ENCODE results near the gene NCOA3.

NCOA3 gene

DNA sequence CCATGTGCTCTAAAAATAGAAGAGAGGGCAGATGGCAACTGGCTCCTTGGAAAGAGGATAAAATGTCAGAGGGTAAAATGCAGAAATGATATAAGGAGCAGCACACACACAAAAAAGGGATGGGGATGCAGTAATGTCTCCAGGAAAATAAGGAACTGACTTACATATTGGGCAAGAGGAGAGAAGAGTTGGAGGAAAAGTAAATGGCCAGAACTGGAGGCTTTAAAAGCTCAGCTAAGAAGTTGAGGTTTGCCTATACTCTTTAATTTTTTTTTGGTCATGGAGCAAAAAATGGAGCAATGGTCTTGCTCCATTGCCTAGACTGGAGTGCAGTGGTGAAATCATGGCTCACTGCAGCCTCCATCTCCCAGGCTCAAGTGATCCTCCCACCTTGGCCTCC lies 189.9 kb downstream of the NCOA3 start:
- no peak overlapping the region for H3K9ac ChIP-seq (ENCODE audit: low read depth, low read length, poor library complexity, severe bottlenecking)
- TF ChIP-seq EZH2phosphoT487 (IDR thresholded peaks at IDR 0.05; ENCODE audit: borderline replicate concordance), result no peak
- TF ChIP-seq, protein P1, sequence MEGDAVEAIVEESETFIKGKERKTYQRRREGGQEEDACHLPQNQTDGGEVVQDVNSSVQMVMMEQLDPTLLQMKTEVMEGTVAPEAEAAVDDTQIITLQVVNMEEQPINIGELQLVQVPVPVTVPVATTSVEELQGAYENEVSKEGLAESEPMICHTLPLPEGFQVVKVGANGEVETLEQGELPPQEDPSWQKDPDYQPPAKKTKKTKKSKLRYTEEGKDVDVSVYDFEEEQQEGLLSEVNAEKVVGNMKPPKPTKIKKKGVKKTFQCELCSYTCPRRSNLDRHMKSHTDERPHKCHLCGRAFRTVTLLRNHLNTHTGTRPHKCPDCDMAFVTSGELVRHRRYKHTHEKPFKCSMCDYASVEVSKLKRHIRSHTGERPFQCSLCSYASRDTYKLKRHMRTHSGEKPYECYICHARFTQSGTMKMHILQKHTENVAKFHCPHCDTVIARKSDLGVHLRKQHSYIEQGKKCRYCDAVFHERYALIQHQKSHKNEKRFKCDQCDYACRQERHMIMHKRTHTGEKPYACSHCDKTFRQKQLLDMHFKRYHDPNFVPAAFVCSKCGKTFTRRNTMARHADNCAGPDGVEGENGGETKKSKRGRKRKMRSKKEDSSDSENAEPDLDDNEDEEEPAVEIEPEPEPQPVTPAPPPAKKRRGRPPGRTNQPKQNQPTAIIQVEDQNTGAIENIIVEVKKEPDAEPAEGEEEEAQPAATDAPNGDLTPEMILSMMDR (conservative IDR thresholded peaks at IDR 0.05; ENCODE audit: low read length), result no peak
- H3K4me1 ChIP-seq (ENCODE audit: insufficient read depth, low read length, poor library complexity, severe bottlenecking), result no peaks in the 10 kb centered on the region
- H3K4me2 ChIP-seq (ENCODE audit: low read depth, low read length, poor library complexity, severe bottlenecking), result no peak overlapping the region
- H3K79me2 ChIP-seq (ENCODE audit: insufficient read depth, low read length), result no peaks in the 10 kb centered on the region
- no peaks in the 10 kb centered on the region for H3K9me2 ChIP-seq (replicated peaks; ENCODE audit: low read depth, low read length)
- no peaks in the 10 kb centered on the region for H3K27me3 ChIP-seq (ENCODE audit: insufficient read depth, low read length, poor library complexity, severe bottlenecking)
- H3K9me3 ChIP-seq (ENCODE audit: insufficient read depth, low read depth, low read length), result peaks cover 18% of the 10 kb centered on the region
- no peak overlapping the region for H2AFZ ChIP-seq (ENCODE audit: low read length)
- H3F3A ChIP-seq (ENCODE audit: low read depth), result no peaks in the 10 kb centered on the region
- no peaks in the 10 kb centered on the region for H3K36me3 ChIP-seq (ENCODE audit: insufficient read depth, low read length)
- no peaks in the 10 kb centered on the region for H4K20me1 ChIP-seq (ENCODE audit: insufficient read depth, low read length, poor library complexity, severe bottlenecking)
- H3K4me3 ChIP-seq (ENCODE audit: low read length, poor library complexity, severe bottlenecking), result no peak overlapping the region

DNA sequence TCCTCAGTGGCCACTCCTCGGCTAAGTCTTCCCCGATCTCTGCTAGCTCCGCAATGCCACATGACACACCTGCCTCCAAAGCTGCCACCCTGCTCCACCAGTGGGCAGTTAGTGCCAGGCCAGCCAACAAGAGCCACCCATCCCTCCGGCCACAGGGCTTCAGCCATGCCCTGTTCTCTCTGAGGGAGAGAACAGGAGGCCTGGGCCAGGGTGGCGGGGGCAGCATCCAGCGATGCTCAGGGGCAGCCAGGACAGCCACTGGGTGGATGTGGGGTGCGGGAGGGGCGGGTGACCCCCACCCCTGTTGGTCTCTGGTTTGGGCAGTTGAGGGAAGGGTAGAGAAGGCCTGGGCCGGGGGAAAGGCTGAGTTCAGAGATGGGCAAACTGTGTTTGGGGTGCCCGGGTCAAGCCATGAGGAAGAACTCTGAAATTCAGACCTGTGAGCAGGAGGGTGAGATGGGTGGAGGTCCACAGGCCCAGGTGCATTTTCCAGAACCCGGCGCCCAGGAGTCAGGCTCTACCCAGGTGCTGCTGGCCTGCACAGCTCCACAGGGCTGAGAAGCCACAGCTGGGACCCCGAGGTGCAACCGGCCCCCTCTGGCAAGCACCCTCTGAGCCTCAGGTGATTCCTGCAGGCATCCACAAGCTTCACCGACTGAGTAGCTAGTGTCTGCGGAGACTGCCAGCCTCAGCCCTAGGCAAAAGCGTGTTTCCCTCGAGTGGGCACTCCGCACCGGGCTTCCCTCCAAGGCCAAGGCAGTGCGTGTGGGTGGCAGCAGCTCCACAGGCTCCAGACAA lies 192.5 kb downstream of the NCOA3 start:
- H3F3A ChIP-seq (ENCODE audit: low read depth), result no peaks in the 10 kb centered on the region
- H3K4me1 ChIP-seq (ENCODE audit: insufficient read depth, low read length, poor library complexity, severe bottlenecking), result no peaks in the 10 kb centered on the region
- TF ChIP-seq, protein P1 (conservative IDR thresholded peaks at IDR 0.05; ENCODE audit: low read length), result no peak
- no peak for TF ChIP-seq EZH2phosphoT487 (IDR thresholded peaks at IDR 0.05; ENCODE audit: borderline replicate concordance)
- H4K20me1 ChIP-seq (ENCODE audit: insufficient read depth, low read length, poor library complexity, severe bottlenecking), result no peaks in the 10 kb centered on the region
- no peaks in the 10 kb centered on the region for H3K9me2 ChIP-seq (replicated peaks; ENCODE audit: low read depth, low read length)
- H3K27me3 ChIP-seq (ENCODE audit: insufficient read depth, low read length, poor library complexity, severe bottlenecking), result no peaks in the 10 kb centered on the region
- no peak overlapping the region for H3K4me2 ChIP-seq (ENCODE audit: low read depth, low read length, poor library complexity, severe bottlenecking)
- H3K9me3 ChIP-seq (ENCODE audit: insufficient read depth, low read depth, low read length), result peaks cover 18% of the 10 kb centered on the region
- H3K4me3 ChIP-seq (ENCODE audit: low read length, poor library complexity, severe bottlenecking), result no peak overlapping the region
- no peaks in the 10 kb centered on the region for H3K79me2 ChIP-seq (ENCODE audit: insufficient read depth, low read length)
- H2AFZ ChIP-seq (ENCODE audit: low read length), result no peak overlapping the region
- H3K36me3 ChIP-seq (ENCODE audit: insufficient read depth, low read length), result no peaks in the 10 kb centered on the region
- no peak overlapping the region for H3K9ac ChIP-seq (ENCODE audit: low read depth, low read length, poor library complexity, severe bottlenecking)

DNA sequence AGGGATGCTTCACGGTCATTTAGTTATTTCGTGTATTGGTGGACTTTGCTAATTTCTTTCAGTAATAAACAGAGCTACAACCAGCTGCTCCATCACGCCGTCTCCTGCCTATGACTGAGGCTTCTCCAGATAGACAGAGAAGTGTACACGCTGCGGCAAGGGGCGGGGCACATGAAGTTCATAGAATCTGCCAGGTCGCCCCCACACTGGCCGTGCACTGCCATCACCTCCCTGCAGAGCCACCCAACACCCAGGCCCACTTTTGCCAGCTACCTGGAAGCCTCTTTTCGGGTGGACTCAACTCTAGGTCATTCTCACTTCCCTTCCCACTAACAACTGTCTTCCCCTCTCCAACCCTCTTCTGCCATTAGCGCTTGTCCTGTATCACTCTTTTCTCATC lies 195.2 kb downstream of the NCOA3 start:
- Histone ChIP-seq H2AFZ (ENCODE audit: low read length) (no peak overlapping the region), H3K9me2 (replicated peaks; ENCODE audit: low read depth, low read length) (no peaks in the 10 kb centered on the region), H3K4me2 (ENCODE audit: low read depth, low read length, poor library complexity, severe bottlenecking) (no peak overlapping the region), H3K36me3 (ENCODE audit: insufficient read depth, low read length) (no peaks in the 10 kb centered on the region), H3K27me3 (ENCODE audit: insufficient read depth, low read length, poor library complexity, severe bottlenecking) (no peaks in the 10 kb centered on the region), H3K4me1 (ENCODE audit: insufficient read depth, low read length, poor library complexity, severe bottlenecking) (no peaks in the 10 kb centered on the region), H3F3A (ENCODE audit: low read depth) (no peaks in the 10 kb centered on the region), H3K9me3 (ENCODE audit: insufficient read depth, low read depth, low read length) (peaks cover 8% of the 10 kb centered on the region; the same call in 1 of the 2 replicates), H4K20me1 (ENCODE audit: insufficient read depth, low read length, poor library complexity, severe bottlenecking) (no peaks in the 10 kb centered on the region), H3K9ac (ENCODE audit: low read depth, low read length, poor library complexity, severe bottlenecking) (no peak overlapping the region), H3K79me2 (ENCODE audit: insufficient read depth, low read length) (no peaks in the 10 kb centered on the region), H3K4me3 (ENCODE audit: low read length, poor library complexity, severe bottlenecking) (no peak overlapping the region)
- TF ChIP-seq, protein P1 (conservative IDR thresholded peaks at IDR 0.05; ENCODE audit: low read length), result no peak
- no peak for TF ChIP-seq EZH2phosphoT487 (IDR thresholded peaks at IDR 0.05; ENCODE audit: borderline replicate concordance)
